H9 (cell line): ENCODE results near the gene PLXNA2. TPM values are rescaled to one million over a fixed set of nuclear protein-coding genes. Genes with fewer than 3 reads are reported as not detected.

ENCODE experiments used
- DNase-seq: peaks from one replicate; pipeline ENCODE4 v3.0.0-alpha.2; 2017
- H2AFZ ChIP-seq: one replicate; pipeline ENCODE4 v1.6.1; 2013; ENCODE audit warnings: mild to moderate bottlenecking, low read length, control low read depth, moderate library complexity
- H2AK5ac ChIP-seq: 2 replicates; pipeline ENCODE4 v1.6.1; 2013; ENCODE audit warnings: low read length, control low read depth, mixed read lengths; ENCODE audit not compliant: insufficient read length
- H2BK120ac ChIP-seq: one replicate; pipeline ENCODE4 v1.6.1; 2013; ENCODE audit warnings: low read depth, mild to moderate bottlenecking, low read length, control low read depth, inconsistent platforms; ENCODE audit not compliant: poor library complexity, severe bottlenecking
- H2BK12ac ChIP-seq: 2 replicates; pipeline ENCODE4 v1.6.1; 2013; ENCODE audit warnings: low read length, control low read depth, mixed read lengths, low read depth; ENCODE audit not compliant: insufficient read length
- H2BK15ac ChIP-seq: 2 replicates; pipeline ENCODE4 v1.6.1; 2013; ENCODE audit warnings: low read depth, low read length, control low read depth
- H2BK20ac ChIP-seq: one replicate; pipeline ENCODE4 v1.6.1; 2013; ENCODE audit warnings: low read depth, mild to moderate bottlenecking, low read length, control low read depth, inconsistent platforms; ENCODE audit not compliant: poor library complexity, severe bottlenecking
- H2BK5ac ChIP-seq: 2 replicates; pipeline ENCODE4 v1.6.1; 2013; ENCODE audit warnings: low read length, control low read depth, mixed read lengths; ENCODE audit not compliant: insufficient read length
- H3K14ac ChIP-seq: 2 replicates; pipeline ENCODE4 v1.6.1; 2013; ENCODE audit warnings: low read length, control low read depth; ENCODE audit not compliant: insufficient read depth
- H3K18ac ChIP-seq: 2 replicates; pipeline ENCODE4 v1.6.1; 2013; ENCODE audit warnings: low read depth, mild to moderate bottlenecking, mixed read lengths, low read length, control low read depth; ENCODE audit not compliant: insufficient read length
- H3K23ac ChIP-seq: 2 replicates; pipeline ENCODE4 v1.6.1; 2013; ENCODE audit warnings: low read length, control low read depth, mixed read lengths, low read depth; ENCODE audit not compliant: insufficient read length
- H3K23me2 ChIP-seq: 2 replicates; pipeline ENCODE4 v1.6.1; 2013; ENCODE audit warnings: low read depth, mild to moderate bottlenecking, mixed read lengths, low read length, control low read depth; ENCODE audit not compliant: insufficient read length, poor library complexity, severe bottlenecking
- H3K27ac ChIP-seq: 2 replicates; pipeline ENCODE4 v1.5.1; 2013; ENCODE audit warnings: low read length, control low read depth, mixed read lengths, low read depth; ENCODE audit not compliant: insufficient read length
- H3K27me3 ChIP-seq: 2 replicates; pipeline ENCODE4 v1.6.1; 2013; ENCODE audit warnings: low read length, control low read depth, inconsistent platforms; ENCODE audit not compliant: insufficient read depth
- H3K4ac ChIP-seq: 2 replicates; pipeline ENCODE4 v1.6.1; 2013; ENCODE audit warnings: low read depth, mild to moderate bottlenecking, control low read depth, inconsistent platforms, low read length, moderate library complexity
- H3K4me1 ChIP-seq: 2 replicates; pipeline ENCODE4 v1.6.1; 2013; ENCODE audit warnings: low read length, control low read depth, inconsistent platforms; ENCODE audit not compliant: insufficient read depth
- H3K4me2 ChIP-seq: 2 replicates; pipeline ENCODE4 v1.6.1; 2013; ENCODE audit warnings: low read length, control low read depth, mixed read lengths; ENCODE audit not compliant: insufficient read length, insufficient read depth
- H3K56ac ChIP-seq: 2 replicates; pipeline ENCODE4 v1.6.1; 2013; ENCODE audit warnings: low read depth, mild to moderate bottlenecking, mixed read lengths, low read length, control low read depth; ENCODE audit not compliant: insufficient read length
- H3K79me1 ChIP-seq: 2 replicates; pipeline ENCODE4 v1.6.1; 2013; ENCODE audit warnings: low read depth, mild to moderate bottlenecking, moderate library complexity, low read length, control low read depth, inconsistent platforms; ENCODE audit not compliant: insufficient read depth, poor library complexity, severe bottlenecking
- H3K79me2 ChIP-seq: 2 replicates; pipeline ENCODE4 v1.6.1; 2013; ENCODE audit warnings: low read length, control low read depth, inconsistent platforms; ENCODE audit not compliant: insufficient read depth
- H3K9ac ChIP-seq: 2 replicates; pipeline ENCODE4 v1.6.1; 2013; ENCODE audit warnings: low read length, control low read depth, mixed read lengths; ENCODE audit not compliant: insufficient read length; ENCODE audit errors: extremely low read depth
- H3K9me3 ChIP-seq: one replicate; pipeline ENCODE4 v1.6.1; 2013; ENCODE audit warnings: low read depth, low read length, inconsistent platforms; ENCODE audit not compliant: control insufficient read depth
- H3T11ph ChIP-seq: one replicate; pipeline ENCODE4 v1.6.1; 2013; ENCODE audit warnings: mild to moderate bottlenecking, low read length, control low read depth, inconsistent platforms
- H4K20me1 ChIP-seq: one replicate; pipeline ENCODE4 v1.6.1; 2013; ENCODE audit not compliant: control insufficient read depth, insufficient read length, insufficient read depth
- H4K5ac ChIP-seq: 2 replicates; pipeline ENCODE4 v1.6.1; 2013; ENCODE audit warnings: low read depth, mild to moderate bottlenecking, mixed read lengths, low read length, control low read depth; ENCODE audit not compliant: insufficient read length
- H4K8ac ChIP-seq: replicated peaks from 2 replicates; pipeline ENCODE4 v1.6.1; 2013; ENCODE audit warnings: low read length, control low read depth, mixed read lengths, low read depth; ENCODE audit not compliant: insufficient read length
- H4K91ac ChIP-seq: 2 replicates; pipeline ENCODE4 v1.6.1; 2013; ENCODE audit warnings: low read depth, mild to moderate bottlenecking, moderate library complexity, mixed read lengths, low read length, control low read depth; ENCODE audit not compliant: insufficient read length
- H3K27ac Mint-ChIP-seq, 3 experiments: 2 replicates in 2 of 3; 3 replicates in 1 of 3; pipeline ENCODE4 v1.8.0; 2020 to 2021; ENCODE audit warnings: mixed read lengths in 3 of 3, mild to moderate bottlenecking in 1 of 3, moderate library complexity in 1 of 3
- H3K27me3 Mint-ChIP-seq: 2 replicates; pipeline ENCODE4 v1.8.0; 2021; ENCODE audit warnings: low read depth, mild to moderate bottlenecking, moderate library complexity, mixed read lengths
- H3K36me3 Mint-ChIP-seq, 3 experiments: 2 replicates in 2 of 3; 3 replicates in 1 of 3; pipeline ENCODE4 v1.8.0; 2020 to 2021; ENCODE audit warnings: low read depth in 3 of 3, mixed read lengths in 3 of 3; ENCODE audit not compliant: insufficient read depth in 1 of 3
- H3K4me1 Mint-ChIP-seq, 2 experiments: 2 replicates each; pipeline ENCODE4 v1.8.0; 2020; ENCODE audit warnings: mixed read lengths in 2 of 2
- H3K4me3 Mint-ChIP-seq, 2 experiments: 2 replicates in 1 of 2; 3 replicates in 1 of 2; pipeline ENCODE4 v1.8.0; 2020 to 2021; ENCODE audit warnings: mild to moderate bottlenecking in 2 of 2, mixed read lengths in 2 of 2, moderate library complexity in 1 of 2
- H3K9me3 Mint-ChIP-seq, 2 experiments: 2 replicates in 1 of 2; 3 replicates in 1 of 2; pipeline ENCODE4 v1.8.0; 2020; ENCODE audit warnings: mild to moderate bottlenecking in 2 of 2, mixed read lengths in 2 of 2, moderate library complexity in 1 of 2
- CTCF ChIP-seq: fragments of 200-600 bp; sonication (generic); conservative IDR thresholded peaks from 3 replicates; pipeline ENCODE4 v1.8.0; 2021; ENCODE audit warnings: antibody characterized with exemption, mild to moderate bottlenecking
- WGBS: extraction: QIAGEN DNeasy Blood & Tissue Kit; methylation state at CpG from one replicate; pipeline ENCODE4 v1.1.7; 2013; ENCODE audit warnings: missing lambda C conversion rate, low lambda C conversion rate, mixed read lengths; ENCODE audit not compliant: insufficient read length; ENCODE audit errors: extremely low coverage; 5-methylcytosine and 5-hydroxymethylcytosine counted together
- total RNA-seq: library from RNA; stranded (reverse); gene quantifications from 2 replicates; pipeline ENCODE4 v1.2.1, GENCODE V29; 2021

Gene PLXNA2
- total RNA-seq, 1 experiment from 2014 or later, result 0.57 TPM

- H2BK120ac ChIP-seq, result no peak overlapping the region
- no peak overlapping the region for H2BK5ac ChIP-seq
- H3K79me1 ChIP-seq, result no peaks in the 10 kb centered on the region
- no peak overlapping the region for H3K18ac ChIP-seq
- Mint-ChIP-seq H3K4me1 (peaks cover 13 to 18% of the 10 kb centered on the region in 2 experiments), H3K27ac (no peak overlapping the region), H3K36me3 (no peaks in the 10 kb centered on the region), H3K27me3 (peaks cover 5% of the 10 kb centered on the region), H3K4me3 (no peak overlapping the region), H3K9me3 (no peaks in the 10 kb centered on the region)
- no peak overlapping the region for H3K27ac ChIP-seq
- no peaks in the 10 kb centered on the region for H4K20me1 ChIP-seq
- no peaks in the 10 kb centered on the region for H3K9me3 ChIP-seq
- no peak overlapping the region for H2BK12ac ChIP-seq
- no peak overlapping the region for H4K5ac ChIP-seq
- no peak overlapping the region for H2AK5ac ChIP-seq
- H3K56ac ChIP-seq, result no peak overlapping the region
- no peak overlapping the region for H3K23ac ChIP-seq
- no peak overlapping the region for H3T11ph ChIP-seq
- no peaks in the 10 kb centered on the region for H3K79me2 ChIP-seq
- H3K4me2 ChIP-seq, result no peak overlapping the region
- H3K23me2 ChIP-seq, result no peaks in the 10 kb centered on the region
- no peak overlapping the region for H4K8ac ChIP-seq
- H2AFZ ChIP-seq, result no peak overlapping the region
- WGBS, result no CpG with 5 or more reads among the region's 14 CpGs
- H3K4me1 ChIP-seq, result no peaks in the 10 kb centered on the region
- no peak for DNase-seq
- no peak overlapping the region for H3K4ac ChIP-seq
- H2BK15ac ChIP-seq, result no peak overlapping the region
- H3K9ac ChIP-seq, result no peak overlapping the region
- no peak overlapping the region for H4K91ac ChIP-seq
- H3K27me3 ChIP-seq, result no peaks in the 10 kb centered on the region
- TF ChIP-seq CTCF, result no peak
- H3K14ac ChIP-seq, result no peak overlapping the region
- no peak overlapping the region for H2BK20ac ChIP-seq
Observed at GRCh38 chr1:208222376-208223126, 21.6 kb downstream of the PLXNA2 start.
